Endothelial cell of umbilical vein (primary cell): Measurements from ENCODE around the gene GYS1. TPM values are rescaled to one million over a fixed set of nuclear protein-coding genes. Genes with fewer than 3 reads are reported as not detected.

ENCODE experiments used
- BruUV-seq: library from RNA; stranded (reverse); fragments of 400-500 nt; replicated peaks from 2 replicates; lab custom pipeline; 2021; lab: Mats Ljungman, UMichigan
- CTCF ChIA-PET: fragments of 300-600, 350-600 bp; sonication (Branson Sonifier 250); formaldehyde crosslinking; loops from one replicate; lab custom pipeline; 2021; ENCODE audit warnings: antibody characterized with exemption, inconsistent platforms; lab: Charles Lee
- POLR2A ChIA-PET: fragments of 300-600, 350-600 bp; sonication (Branson Sonifier 250); formaldehyde crosslinking; loops from one replicate; lab custom pipeline; 2021; ENCODE audit warnings: antibody characterized with exemption, inconsistent platforms; lab: Charles Lee
- DNase-seq: peaks from one replicate; pipeline ENCODE4 v3.0.0-alpha.2; 2011; ENCODE audit warnings: low read depth, low spot score
- FAIRE-seq: peaks from 2 replicates; lab custom pipeline; 2011; peaks lifted over from hg19 to GRCh38; lab: Jason Lieb, UNC
- H2AFZ ChIP-seq: 2 replicates; pipeline ENCODE4 v1.6.0; 2012; ENCODE audit warnings: low read depth, low read length, control low read depth, inconsistent platforms
- H3K27ac ChIP-seq: 2 replicates; pipeline ENCODE4 v1.5.1; 2011; ENCODE audit warnings: low read depth, mild to moderate bottlenecking, control low read depth, low read length, moderate library complexity; ENCODE audit not compliant: insufficient read depth
- H3K27me3 ChIP-seq, 2 experiments: 2 replicates each; pipeline versions ENCODE4 v1.6.0 to v1.6.1; 2011; ENCODE audit warnings: low read length in 2 of 2, mixed read lengths in 1 of 2; ENCODE audit not compliant: control insufficient read depth in 2 of 2, insufficient read depth in 2 of 2
- H3K36me3 ChIP-seq, 2 experiments: 2 replicates in 1 of 2; 3 replicates in 1 of 2; pipeline ENCODE4 v1.5.1; 2011; ENCODE audit warnings: low read length in 2 of 2, mild to moderate bottlenecking in 1 of 2, moderate library complexity in 1 of 2; ENCODE audit not compliant: control insufficient read depth in 2 of 2, insufficient read depth in 2 of 2; ENCODE audit errors: extremely low read depth in 1 of 2
- H3K4me1 ChIP-seq: 3 replicates; pipeline ENCODE4 v1.5.1; 2011; ENCODE audit warnings: mild to moderate bottlenecking, low read length; ENCODE audit not compliant: control insufficient read depth, insufficient read depth; ENCODE audit errors: extremely low read depth
- H3K4me2 ChIP-seq: 2 replicates; pipeline ENCODE4 v1.6.1; 2011; ENCODE audit warnings: low read length, control low read depth, mixed read lengths; ENCODE audit not compliant: insufficient read depth
- H3K4me3 ChIP-seq, 3 experiments: fragments of 200-600 bp in 1 of 3; sonication (generic), shearing (Covaris generic) in 1 of 3; replicated peaks in 1 of 3; 2 replicates each; pipeline ENCODE4 v1.5.1; 2011 to 2016; ENCODE audit warnings: control low read depth in 3 of 3, low read length in 3 of 3, mild to moderate bottlenecking in 2 of 3, inconsistent platforms in 1 of 3, low read depth in 1 of 3, moderate library complexity in 1 of 3; ENCODE audit not compliant: insufficient read depth in 1 of 3
- H3K79me2 ChIP-seq: 2 replicates; pipeline ENCODE4 v1.6.0; 2012; ENCODE audit warnings: low read length, inconsistent platforms; ENCODE audit not compliant: control insufficient read depth, insufficient read depth
- H3K9ac ChIP-seq: replicated peaks from 2 replicates; pipeline ENCODE3; 2011; ENCODE audit warnings: low read length, control low read depth; ENCODE audit not compliant: insufficient read depth; ENCODE audit errors: extremely low read depth
- H3K9me1 ChIP-seq: replicated peaks from 3 replicates; pipeline ENCODE4 v1.6.0; 2011; ENCODE audit warnings: mild to moderate bottlenecking, low read length; ENCODE audit not compliant: control insufficient read depth, insufficient read depth; ENCODE audit errors: extremely low read depth
- H3K9me3 ChIP-seq: replicated peaks from 2 replicates; pipeline ENCODE4 v1.5.1; 2012; ENCODE audit warnings: low read length, inconsistent platforms; ENCODE audit not compliant: control insufficient read depth, insufficient read depth
- H4K20me1 ChIP-seq: replicated peaks from 2 replicates; pipeline ENCODE3; 2011; ENCODE audit warnings: mild to moderate bottlenecking, low read length; ENCODE audit not compliant: control insufficient read depth, insufficient read depth; ENCODE audit errors: extremely low read depth
- CTCF ChIP-seq, 2 donors: IDR thresholded peaks; 1 replicate in 1 of 2; 2 replicates in 1 of 2; pipeline ENCODE4 v1.5.1; 2011; ENCODE audit warnings: low read length in 2 of 2, mild to moderate bottlenecking in 2 of 2, moderate library complexity in 2 of 2, control low read depth in 1 of 2, inconsistent platforms in 1 of 2, low read depth in 1 of 2; ENCODE audit not compliant: insufficient read depth in 1 of 2; ENCODE audit errors: extremely low read depth in 1 of 2
- POLR2A ChIP-seq: IDR thresholded peaks from 2 replicates; pipeline ENCODE4 v1.6.1; 2012; ENCODE audit warnings: low read depth, mild to moderate bottlenecking, control low read depth, low read length
- dilution Hi-C: fragments of 300-500 bp; cut with MboI; formaldehyde crosslinking; loops from one replicate; pipeline ENCODE4 v1.15.0; 2019; ENCODE audit warnings: low sequenced_read_pairs; ENCODE audit not compliant: extremely low pct_ligation_motif_present
- intact Hi-C: fragments of 100-400 bp; cut with micrococcal nuclease; formaldehyde crosslinking; loops from one replicate; pipeline ENCODE4 v1.10.0; 2022
- polyA plus RNA-seq, 4 experiments: library from polyadenylated mRNA; depleted of rRNA in 3 of 4; stranded (reverse) in 3 of 4; unstranded in 1 of 4; fragments of >200 nt; gene quantifications; 2 replicates each; pipeline versions ENCODE4 v1.2.1 to v1.2.3, GENCODE V29; 2011 to 2012; ENCODE audit warnings: missing spikeins in 1 of 4
- total RNA-seq: library from RNA; stranded (reverse); gene quantifications from 2 replicates; pipeline ENCODE4 v1.2.3, GENCODE V29; 2021

Gene GYS1
- total and polyA plus RNA-seq, 2 donors (not counting 3 experiments of a cell fraction or from before 2014, with no cell fraction given): 39.0 to 58.9 TPM

- FAIRE-seq (peak; percentile 96), DNase-seq (peak; percentile 85)
- no peaks in the 10 kb centered on the region for H3K9me3 ChIP-seq
- BruUV-seq: TSS peak; percentile 80
- H3K36me3 ChIP-seq: peaks cover 3 to 9% of the 10 kb centered on the region in 2 experiments
- dilution Hi-C loops: no loop called here
- ChIA-PET POLR2A (interaction anchor here (0.6 to 2.3 kb wide), 6 partner anchors 14 to 90 kb away, joined by 3 to 14 read pairs (median 3); partner anchors contain the start of genes NUCB1 and RUVBL2), CTCF (interaction anchor here (1.0 to 2.7 kb wide), 4 partner anchors 121 to 178 kb away, joined by 5 to 20 read pairs (median 16); no protein-coding TSS in a partner anchor)
- no peak overlapping the region for H2AFZ ChIP-seq
- no peaks in the 10 kb centered on the region for H3K27me3 ChIP-seq
- H3K79me2 ChIP-seq: peaks cover 16% of the 10 kb centered on the region
- H3K4me2 ChIP-seq: peak overlapping the region; percentile 62
- peaks cover 3% of the 10 kb centered on the region for H4K20me1 ChIP-seq
- peak overlapping the region; percentile 35 to 79 (median 60) for H3K4me3 ChIP-seq
- TF ChIP-seq CTCF (IDR thresholded peaks at IDR 0.05; ENCODE audit: extremely low read depth in 1 of 2, insufficient read depth in 1 of 2, low read depth in 1 of 2, low read length in 2 of 2) (no peak), POLR2A (peak; percentile 79)
- H3K9me1 ChIP-seq: no peaks in the 10 kb centered on the region
- peak overlapping the region; percentile 35 for H3K27ac ChIP-seq
- peaks cover 25% of the 10 kb centered on the region for H3K4me1 ChIP-seq
- intact Hi-C loops: loop anchor here (1.0 to 2.0 kb wide), 4 partner anchors 12 to 130 kb away; partner anchors contain the start of genes BAX, HSD17B14, NUCB1 and PPP1R15A
- peak overlapping the region; percentile 31 for H3K9ac ChIP-seq
Measured at GRCh38 chr19:48965806-48966540, 27.1 kb downstream of the GYS1 start.
